Astrocyte of the spinal cord (primary cell): ENCODE results near the gene ATP6V1G1.

Experiments used
- DNase-seq: peaks from one replicate; pipeline ENCODE4 v3.0.0; 2011; ENCODE audit warnings: low read depth, low spot score
- H3K4me3 ChIP-seq: 2 replicates; pipeline ENCODE4 v1.5.1; 2011; ENCODE audit warnings: low read depth, mild to moderate bottlenecking, low read length, moderate library complexity
- CTCF ChIP-seq: IDR thresholded peaks from 2 replicates; pipeline ENCODE4 v1.5.1; 2012; ENCODE audit warnings: low read depth, mild to moderate bottlenecking, low read length, inconsistent platforms
- in situ Hi-C: cut with HindIII; loops from 2 replicates; pipeline ENCODE4 v1.10.0; 2017; ENCODE audit warnings: low sequenced_read_pairs

ATP6V1G1 gene

GRCh38 chr9:114606068-114606467 is 18.5 kb downstream of the ATP6V1G1 start:
- TF ChIP-seq CTCF, result no peak
- H3K4me3 ChIP-seq, result no peak overlapping the region
- in situ Hi-C loops, result no loop called here
- DNase-seq, result no peak

GRCh38 chr9:114606597-114607207 is 19.1 kb downstream of the ATP6V1G1 start:
- no peak overlapping the region for H3K4me3 ChIP-seq
- DNase-seq, result peak; percentile 52
- TF ChIP-seq CTCF, result no peak
- in situ Hi-C loops, result no loop called here

- H3K4me3 ChIP-seq, result no peak overlapping the region
- in situ Hi-C loops, result no loop called here
- no peak for DNase-seq
- TF ChIP-seq CTCF, result no peak
Observed at GRCh38 chr9:114607671-114608524, 20.3 kb downstream of the ATP6V1G1 start.

- TF ChIP-seq CTCF, result no peak
- in situ Hi-C loops, result no loop called here
Observed at GRCh38 chr9:114608525-114608796, 20.9 kb downstream of the ATP6V1G1 start.

GRCh38 chr9:114611516-114612271 is 24.1 kb downstream of the ATP6V1G1 start:
- peak overlapping the region; percentile 39 for H3K4me3 ChIP-seq
- peak; percentile 53 for DNase-seq
- TF ChIP-seq CTCF, result no peak
- in situ Hi-C loops, result no loop called here

More at GRCh38 chr9:114608525-114608796, 20.9 kb downstream of the ATP6V1G1 start:
- no peak overlapping the region for H3K4me3 ChIP-seq
- no peak for DNase-seq

- in situ Hi-C loops, result no loop called here
- TF ChIP-seq CTCF, result no peak
- no peak for DNase-seq
- H3K4me3 ChIP-seq, result peak overlapping the region; percentile 39
Observed at GRCh38 chr9:114612272-114612923, 24.8 kb downstream of the ATP6V1G1 start.
